HG02623 (cell line): Measurements from ENCODE around the gene INSRR.

ENCODE experiments used
- ATAC-seq: cut with Tn5 transposase; IDR thresholded peaks from one replicate; pipeline ENCODE4 v1.9.1; 2021; ENCODE audit warnings: moderate library complexity; ENCODE audit not compliant: unreplicated experiment

INSRR gene

DNA sequence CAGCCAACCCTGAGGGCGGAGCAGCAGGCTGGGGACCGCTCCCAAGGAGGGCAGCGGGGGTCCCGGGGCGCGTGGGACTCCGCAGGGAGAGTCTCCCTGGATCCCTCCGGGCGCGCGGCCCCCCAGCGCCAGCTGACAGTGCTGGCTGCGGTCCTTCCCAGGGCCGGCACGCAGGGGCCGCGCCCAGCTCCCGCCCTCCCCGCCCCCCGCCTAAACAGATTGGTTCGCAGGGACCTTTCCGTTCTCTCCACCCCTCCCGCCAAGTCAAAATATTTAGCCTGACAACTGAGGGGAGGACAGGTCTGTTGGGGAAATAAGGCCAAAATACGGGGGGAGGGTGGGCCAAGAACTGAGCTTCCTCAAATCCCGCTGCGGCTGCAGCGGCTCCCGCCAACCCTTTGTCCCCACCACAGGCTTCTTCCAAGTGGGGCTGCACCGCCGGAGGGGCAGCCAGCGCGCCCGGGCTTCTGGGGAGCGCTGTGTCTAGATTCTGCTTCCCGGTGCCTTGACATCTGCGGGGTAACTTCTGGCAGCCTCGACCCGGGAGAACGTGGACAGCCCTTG, at the start of gene INSRR:
Gene INSRR, minus strand, starts transcription at position 159 of the 564 bp plus-strand sequence. CDS start 496 bp downstream, outside the sequence.
- no peak for ATAC-seq

DNA sequence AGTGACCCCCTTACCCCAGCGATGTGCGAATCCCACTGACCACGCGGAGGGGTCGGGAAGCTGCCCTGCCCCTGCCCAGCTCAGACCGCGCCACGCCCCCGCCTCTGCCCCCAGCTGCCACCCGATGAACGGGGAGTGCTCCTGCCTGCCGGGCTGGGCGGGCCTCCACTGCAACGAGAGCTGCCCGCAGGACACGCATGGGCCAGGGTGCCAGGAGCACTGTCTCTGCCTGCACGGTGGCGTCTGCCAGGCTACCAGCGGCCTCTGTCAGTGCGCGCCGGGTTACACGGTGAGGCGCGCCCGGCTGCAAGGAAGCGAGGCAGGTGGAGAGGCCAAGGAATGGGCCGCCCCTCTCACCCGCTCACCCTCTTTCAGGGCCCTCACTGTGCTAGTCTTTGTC, 49.6 kb upstream of the INSRR start:
- ATAC-seq = no peak

DNA sequence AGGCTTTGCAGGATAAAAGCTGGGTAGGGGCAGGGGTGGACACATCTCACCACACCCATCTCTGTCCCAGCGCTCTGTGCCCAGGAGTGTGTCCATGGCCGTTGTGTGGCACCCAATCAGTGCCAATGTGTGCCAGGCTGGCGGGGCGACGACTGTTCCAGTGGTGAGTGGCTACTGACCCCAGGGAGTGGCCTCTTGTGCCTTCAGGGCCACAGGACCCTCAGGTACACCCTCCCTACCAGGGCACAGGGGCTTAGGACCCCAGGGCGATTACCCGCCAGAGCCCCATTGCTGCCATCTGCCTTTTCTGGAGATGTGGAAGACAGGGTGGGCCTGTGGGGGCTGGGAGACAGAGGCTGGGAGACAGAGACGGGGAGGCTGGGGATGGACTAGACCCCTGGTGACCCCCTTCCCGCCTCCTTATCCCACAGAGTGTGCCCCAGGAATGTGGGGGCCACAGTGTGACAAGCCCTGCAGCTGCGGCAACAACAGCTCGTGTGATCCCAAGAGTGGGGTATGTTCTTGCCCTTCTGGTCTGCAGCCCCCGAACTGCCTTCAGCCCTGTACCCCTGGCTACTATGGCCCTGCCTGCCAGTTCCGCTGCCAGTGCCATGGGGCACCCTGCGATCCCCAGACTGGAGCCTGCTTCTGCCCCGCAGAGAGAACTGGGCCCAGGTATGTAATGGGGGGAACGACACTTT, 47.4 kb upstream of the INSRR start:
- no peak for ATAC-seq

DNA sequence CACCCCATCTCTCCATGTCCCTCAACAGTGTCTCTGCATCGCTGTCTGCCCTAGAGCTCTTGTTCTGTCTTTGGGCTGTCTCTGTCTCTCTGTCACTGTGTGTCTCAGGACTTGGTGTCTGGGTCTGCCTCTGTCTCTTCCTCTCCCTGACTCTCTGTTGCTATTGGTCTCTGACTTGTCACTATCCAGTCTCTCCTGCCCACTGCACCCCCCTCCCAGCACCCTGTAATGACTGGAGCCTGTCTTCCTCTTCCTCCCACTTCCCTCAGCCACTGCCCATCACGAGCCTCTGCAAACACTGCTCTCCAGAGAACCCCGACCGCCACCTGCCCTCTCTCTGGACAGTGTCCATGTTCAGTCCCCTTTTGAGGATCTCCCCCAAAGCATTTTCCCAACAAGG, 46.7 kb upstream of the INSRR start:
- no peak for ATAC-seq

DNA sequence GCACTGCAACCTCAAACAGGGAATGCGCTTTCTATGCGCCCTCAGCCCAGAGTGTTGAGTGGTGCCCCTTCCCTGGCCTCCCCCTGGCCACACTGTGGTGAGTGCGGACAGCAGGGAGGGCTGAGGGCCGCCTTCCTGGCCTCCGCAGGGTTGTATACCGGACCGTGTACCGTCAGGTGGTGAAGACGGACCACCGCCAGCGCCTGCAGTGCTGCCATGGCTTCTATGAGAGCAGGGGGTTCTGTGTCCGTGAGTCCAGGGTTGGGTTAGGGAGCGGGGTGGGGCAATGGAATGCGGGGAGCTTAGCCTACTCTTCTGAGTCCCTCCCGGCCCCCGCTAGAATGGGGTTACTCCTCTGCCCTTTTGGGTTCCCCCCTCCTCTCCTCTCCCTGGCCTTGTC, 46.3 kb upstream of the INSRR start:
- ATAC-seq = no peak

DNA sequence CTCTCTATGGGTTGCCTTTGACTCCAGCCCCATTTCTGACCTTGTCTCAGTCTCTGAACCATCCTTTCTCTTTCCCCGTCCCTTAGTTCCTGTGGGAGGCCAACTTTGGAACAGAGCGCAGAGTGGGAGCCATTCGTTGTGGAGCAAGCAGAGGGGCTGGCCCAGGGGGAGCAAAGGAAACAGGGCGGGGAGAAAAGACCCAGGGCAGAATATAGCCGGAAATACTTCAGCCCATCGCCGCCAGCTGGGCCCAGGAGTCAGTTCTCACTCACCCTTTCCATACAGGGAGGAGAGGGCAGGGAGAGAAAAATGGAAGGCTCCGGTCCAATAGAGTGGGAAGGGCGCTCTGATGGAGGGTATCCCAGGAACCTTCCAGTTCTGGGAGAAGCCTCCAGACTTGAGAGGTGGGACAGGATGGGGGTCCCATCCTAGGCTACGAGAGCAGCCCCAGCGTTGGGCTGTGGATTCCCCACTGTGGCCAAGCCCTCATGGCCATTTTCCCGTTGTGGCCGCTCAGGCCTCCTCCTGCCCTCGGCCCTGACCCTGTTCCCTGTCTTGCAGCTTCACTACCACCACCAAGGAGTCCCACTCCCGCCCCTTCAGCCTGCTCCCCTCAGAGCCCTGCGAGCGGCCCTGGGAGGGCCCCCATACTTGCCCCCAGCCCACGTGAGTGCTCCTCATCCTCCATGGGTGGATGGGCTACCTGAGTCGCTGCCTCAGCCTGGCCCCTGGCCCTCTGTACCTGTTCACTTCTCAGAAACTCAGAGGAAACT, 45.5 kb upstream of the INSRR start:
- no peak for ATAC-seq

DNA sequence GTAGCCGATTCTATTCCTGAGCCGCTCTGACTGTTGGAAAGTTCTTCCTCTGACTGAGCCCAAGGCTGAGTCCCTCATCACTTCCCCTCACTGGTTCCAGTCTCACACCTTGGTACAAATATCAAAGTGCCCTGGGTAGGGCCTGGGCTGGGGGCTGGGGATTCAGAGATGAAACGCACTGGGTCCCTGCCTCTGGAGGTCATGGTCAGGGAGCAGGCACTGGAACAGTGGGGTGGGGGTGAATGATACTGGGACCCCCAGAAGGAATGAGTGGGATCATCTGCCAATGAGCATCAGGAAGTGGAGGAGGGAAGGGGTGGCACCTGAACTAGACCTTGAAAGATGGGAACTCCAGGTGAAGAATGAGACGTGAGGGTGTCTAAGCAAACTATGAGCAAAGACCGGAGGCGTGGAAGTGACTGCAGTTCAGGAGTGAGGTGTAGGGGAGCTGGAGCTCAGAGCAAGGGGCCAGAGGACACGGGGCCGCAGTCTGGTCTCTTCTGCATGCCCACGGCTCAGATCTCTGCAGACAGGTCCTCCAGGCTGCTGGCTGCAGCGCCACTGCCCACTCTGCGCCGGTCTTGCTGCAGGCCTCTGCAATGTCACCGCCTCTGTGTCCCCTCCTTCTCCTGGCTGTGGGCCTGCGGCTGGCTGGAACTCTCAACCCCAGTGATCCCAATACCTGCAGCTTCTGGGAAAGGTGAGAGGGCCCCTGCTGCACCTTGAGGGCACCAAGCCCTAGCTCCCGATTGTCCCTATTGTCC, 44.6 kb upstream of the INSRR start:
- no peak for ATAC-seq

DNA sequence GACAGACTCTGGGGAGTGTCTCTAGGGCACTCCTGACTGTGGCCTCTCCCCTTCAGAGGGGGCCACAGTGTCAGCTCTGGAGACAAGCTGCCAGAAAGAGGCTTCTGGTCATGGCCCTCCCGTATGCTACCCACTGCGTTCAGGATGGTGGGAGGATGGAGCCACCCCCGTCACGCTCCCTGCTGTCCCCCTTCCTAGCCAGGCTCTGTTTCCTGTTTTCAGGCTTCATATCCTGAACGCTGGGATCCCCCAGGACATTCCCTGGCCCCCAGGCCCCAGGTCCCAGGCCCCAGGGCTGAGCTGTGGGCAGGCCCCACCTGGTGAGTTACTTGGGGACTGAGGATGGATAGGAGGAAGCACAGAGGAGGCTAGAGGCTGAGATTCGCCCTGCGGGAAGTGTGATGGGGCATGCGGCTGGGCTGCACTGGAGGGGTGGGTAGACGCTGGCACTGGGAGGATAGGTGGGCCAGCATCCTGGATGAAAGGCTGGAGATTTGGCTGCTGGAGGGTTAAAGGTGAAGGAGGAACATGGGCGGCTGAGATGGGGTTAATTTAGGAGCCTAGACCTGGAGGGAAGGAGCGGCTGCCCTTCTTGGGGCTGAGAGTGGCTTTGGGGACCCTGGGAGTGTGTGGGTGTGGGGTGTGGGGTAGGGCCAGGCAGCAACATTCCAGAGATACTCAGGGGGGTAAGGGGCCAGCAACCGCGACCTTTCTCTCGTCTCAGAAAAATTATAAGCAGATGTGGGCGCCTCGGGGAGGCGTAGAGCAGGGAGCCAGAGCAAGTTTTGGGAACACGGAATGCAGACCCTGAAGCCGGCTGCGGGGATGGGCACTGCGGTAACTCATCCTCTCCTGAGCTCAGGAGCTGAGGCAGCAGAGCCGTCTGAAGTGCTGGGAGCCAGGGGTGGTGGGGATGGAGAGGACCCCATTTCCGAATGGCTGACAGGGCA, 43.3 kb upstream of the INSRR start:
- no peak for ATAC-seq

DNA sequence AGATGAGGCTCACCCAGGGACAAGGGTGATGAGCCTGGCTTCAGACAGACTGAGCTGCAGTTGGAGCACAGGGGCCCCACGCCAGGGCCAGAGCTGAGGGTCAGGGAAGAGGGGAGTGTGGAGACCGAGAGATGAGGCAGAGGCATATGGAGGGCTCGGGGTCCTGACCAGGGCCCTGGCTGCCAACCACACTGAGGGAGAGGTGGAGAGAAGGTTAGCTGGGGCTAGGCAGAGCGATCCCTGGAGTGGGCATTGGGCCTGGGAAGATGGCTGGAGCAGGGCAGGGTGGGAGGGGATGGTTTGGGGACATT, 42.6 kb upstream of the INSRR start:
- no peak for ATAC-seq

DNA sequence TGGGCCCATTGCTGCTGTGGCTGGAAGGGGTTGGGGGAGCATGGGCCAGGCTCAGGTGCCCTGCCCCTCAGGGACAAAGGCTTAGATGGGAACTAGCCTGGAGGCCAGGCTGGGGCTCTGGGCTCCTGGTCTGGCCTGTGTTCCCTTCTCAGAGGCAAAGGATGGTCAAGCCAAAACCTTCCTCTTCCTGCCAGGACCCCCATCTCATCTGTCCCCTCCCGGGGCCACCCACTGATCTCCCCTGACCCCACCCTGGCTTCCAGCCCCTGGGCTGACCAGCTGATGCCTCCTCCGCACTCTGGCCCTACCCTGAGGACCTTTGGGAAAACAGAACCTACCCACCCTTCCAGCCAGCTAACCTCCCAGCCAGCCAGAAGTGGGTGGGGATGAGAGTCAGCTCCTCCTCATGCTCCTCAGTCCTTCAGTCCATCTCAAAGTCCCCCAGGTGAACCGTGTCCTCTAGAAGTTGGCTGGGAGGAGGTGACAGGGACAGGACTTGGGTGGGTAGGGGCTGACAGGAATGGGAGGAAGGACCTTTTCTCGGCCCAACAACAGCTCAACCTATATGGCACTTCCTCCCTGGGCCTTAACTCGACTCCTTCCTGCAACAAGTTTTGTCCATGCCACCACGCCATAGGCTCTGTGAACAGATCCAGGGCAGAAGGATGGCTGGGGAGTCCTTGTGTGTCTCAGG, 42.1 kb upstream of the INSRR start:
- no peak for ATAC-seq

DNA sequence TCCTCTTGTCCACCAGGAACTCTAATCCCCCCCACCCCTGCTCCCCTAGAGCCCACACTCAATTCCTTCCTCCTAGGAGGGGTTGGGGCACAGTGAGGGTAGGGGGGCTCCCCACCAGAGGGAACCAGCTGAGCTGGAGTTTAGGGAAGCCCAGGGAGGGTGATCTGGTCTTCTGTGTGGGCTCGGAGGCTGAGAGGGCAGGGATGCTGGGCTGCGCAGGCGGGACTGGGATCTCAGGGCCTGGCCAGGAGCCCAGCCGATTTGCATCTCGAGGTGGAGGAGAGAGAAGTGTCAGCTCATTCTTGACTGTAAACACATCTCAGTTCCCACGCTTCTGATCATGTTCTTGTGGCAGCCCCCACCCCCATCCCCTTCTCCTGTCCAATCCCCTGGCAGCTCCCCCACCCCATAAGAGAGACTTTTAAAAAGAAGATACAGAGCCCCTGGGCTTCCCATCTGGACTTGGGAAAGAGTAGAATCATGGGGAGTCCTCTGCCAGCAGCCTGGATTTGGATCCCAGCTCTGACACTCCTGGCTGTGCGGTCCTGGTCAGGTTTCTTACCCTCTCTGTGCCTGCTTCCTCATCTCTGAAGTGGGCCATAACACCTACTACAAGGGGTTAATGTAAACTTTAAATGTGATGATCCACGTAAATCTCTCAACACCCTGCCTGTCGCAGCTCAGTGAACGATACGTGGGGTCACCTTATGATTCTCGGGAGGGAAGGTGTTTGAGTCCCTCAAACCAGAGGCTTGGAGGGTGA, 41.2 kb upstream of the INSRR start:
- no peak for ATAC-seq

DNA sequence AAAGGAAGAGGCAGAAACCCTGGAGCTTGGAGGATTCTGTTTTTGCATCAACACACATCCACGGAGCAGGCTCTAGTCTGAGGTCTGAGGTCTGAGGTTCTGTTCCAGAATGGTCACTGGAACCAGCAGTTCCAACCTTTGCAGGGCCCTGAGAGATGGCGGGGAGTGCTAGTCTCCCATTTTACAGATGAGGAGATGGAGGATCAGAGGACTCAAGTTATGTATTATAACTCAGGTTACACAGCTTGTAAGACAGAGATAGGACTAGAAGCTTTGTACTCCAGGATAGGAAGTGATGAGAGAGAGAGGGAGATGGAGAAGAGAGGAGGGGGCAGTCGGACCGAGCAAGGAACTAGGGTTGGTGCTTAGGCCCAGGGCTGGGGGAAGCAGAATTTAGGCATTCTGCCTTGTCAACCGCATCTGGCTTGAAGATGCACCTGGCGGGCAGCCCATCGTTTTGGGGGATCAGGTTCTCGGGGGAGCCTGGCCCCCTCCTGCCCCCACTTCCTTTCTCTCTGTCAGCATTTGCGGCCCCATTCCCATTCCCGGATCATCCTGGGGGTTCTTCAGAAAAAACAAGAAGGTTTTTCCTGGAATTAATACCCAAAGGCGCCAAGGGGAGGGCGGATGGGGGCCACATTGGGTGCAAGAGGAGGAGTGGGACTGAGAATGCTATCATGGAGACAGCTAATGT, 40.2 kb upstream of the INSRR start:
- ATAC-seq = no peak

DNA sequence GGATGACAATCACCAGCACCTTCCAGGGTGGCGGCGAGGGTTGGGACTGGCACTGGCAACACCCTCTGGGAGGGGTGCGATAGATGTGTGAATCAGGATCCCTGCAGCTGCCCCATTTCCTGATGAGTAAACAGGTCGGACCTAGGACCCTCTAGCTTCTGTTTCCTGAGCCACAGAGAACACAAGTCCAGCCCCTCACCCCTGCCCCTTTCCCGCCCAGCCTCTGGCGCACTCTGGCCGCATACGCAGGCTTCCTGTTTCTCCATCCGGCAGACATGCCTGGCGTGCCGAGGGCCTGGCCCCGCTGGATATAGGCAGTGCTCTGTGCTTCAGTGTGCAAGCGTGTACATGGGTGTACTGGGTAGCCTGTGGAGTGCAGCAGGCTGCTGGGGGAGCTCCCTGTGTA, 39.2 kb upstream of the INSRR start:
- no peak for ATAC-seq

DNA sequence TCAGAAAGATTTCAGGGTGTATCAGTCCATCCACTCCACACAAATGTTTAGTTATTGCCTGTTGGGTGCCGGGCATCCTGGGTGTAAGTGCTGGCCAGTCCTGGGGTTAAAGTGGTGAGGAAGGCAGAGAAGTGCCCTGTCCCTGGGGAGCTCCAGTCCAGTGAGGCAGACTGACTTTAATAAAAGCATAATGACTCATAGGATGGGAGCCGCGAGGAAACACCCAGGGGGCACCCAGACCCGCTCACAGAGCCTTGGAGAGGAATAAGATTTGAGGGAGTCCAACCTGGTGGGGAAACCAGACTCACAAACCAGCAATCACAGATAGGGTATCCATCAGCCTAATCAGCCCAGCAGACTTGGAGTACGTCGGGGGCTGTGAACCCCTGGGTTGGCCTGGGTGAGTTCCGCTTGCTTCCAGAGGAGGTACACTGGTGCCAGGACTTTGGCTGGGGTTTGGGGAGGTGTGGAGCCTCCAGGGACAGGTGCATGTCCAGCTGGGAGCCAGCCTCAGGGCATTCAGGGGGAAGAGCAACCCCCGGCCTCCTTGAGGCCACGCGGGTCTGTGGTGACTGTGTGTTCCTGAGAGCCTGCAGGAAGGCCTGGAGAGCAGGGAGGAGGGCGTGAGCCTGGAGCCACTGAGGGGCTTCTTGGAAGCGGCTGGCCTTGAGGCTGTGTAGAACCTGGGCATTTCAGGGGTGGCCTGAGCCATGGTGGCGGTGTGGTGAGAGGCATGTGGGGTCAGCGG, 38.3 kb upstream of the INSRR start:
- no peak for ATAC-seq

DNA sequence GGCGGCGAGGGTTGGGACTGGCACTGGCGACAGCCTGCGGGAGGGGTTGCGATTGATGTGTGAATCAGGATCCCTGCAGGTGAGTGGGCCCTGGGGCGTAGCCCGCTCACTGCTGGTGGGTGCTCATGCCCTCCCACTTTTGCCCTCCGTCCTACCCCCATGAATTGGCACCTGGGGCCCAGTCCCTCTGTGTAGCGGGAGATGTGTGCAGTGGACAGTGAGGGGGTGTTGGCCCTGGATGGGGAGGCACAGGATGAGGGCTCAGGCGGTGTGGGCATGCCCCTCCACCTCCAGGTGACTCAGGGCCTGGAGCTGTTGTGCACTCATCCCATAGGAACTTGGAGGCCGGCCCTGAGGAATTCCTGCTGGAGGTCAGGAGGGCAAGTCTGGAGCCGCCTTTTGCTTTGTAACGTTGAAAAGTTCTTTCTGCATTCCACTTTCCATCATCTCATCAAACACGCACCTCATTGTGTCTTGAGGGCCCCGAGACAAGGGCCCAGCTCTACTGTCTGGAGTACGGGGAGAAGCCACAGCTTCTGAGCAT, 37.6 kb upstream of the INSRR start:
- no peak for ATAC-seq

DNA sequence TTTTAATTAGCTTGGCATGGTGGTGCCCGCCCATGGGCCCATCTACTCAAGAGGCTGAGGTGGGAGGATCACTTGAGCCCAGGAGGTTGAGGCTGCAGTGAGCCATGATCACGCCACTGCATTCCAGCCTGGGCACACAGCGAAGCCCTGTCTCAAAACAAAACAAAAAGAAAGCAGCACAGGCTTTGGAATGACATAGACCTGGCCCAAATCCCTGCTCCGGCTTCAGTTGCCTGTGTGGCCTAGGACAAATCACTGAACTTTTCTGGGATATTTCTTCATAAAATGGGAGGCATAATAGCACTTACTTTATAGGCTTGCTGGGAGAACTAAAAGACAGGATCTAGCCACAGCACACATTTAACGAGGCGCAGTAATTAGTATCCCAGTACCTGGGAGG, 37.0 kb upstream of the INSRR start:
- no peak for ATAC-seq

DNA sequence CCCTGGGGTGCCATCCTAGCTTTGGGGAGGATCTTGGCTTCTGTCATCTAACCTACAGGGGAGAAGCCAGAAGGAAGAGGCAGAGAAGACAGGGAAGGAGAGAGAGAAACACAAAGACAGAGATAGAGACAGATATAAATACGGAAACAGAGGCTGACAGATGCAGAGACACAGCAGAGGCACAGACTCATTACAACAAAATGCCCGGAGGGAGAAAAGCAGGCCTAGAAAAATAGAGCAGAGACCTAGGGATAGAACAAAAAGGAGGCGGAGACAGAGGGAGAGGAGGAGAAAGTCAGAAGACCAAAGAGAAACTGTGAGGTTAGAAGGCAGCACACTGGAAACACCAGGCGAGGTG, 36.5 kb upstream of the INSRR start:
- ATAC-seq = no peak
